Nephron (organoid): ENCODE measurements around the gene STOX2.

Source experiments
- H3K27ac Mint-ChIP-seq, 3 experiments: 2 replicates each; pipeline ENCODE4 v1.8.0; 2020; ENCODE audit warnings: mixed read lengths in 3 of 3, mild to moderate bottlenecking in 2 of 3, moderate library complexity in 1 of 3
- H3K27me3 Mint-ChIP-seq: 2 replicates; pipeline ENCODE4 v1.8.0; 2021; ENCODE audit warnings: low read depth, mild to moderate bottlenecking, moderate library complexity, mixed read lengths
- H3K36me3 Mint-ChIP-seq: 2 replicates; pipeline ENCODE4 v1.8.0; 2020; ENCODE audit warnings: low read depth, mixed read lengths
- H3K4me1 Mint-ChIP-seq: 2 replicates; pipeline ENCODE4 v1.8.0; 2020; ENCODE audit warnings: mixed read lengths
- H3K4me3 Mint-ChIP-seq, 3 experiments: 2 replicates each; pipeline ENCODE4 v1.8.0; 2020; ENCODE audit warnings: mild to moderate bottlenecking in 3 of 3, mixed read lengths in 3 of 3, moderate library complexity in 2 of 3
- H3K9me3 Mint-ChIP-seq: 2 replicates; pipeline ENCODE4 v1.8.0; 2020; ENCODE audit warnings: mixed read lengths
- TF ChIP-seq, protein P1 (sequence below), 3 experiments: fragments of 200-600 bp; sonication (generic); IDR thresholded peaks; one replicate each; pipeline ENCODE4 v1.5.0; 2021; ENCODE audit warnings: antibody characterized with exemption in 3 of 3; ENCODE audit not compliant: unreplicated experiment in 3 of 3

The STOX2 gene

DNA sequence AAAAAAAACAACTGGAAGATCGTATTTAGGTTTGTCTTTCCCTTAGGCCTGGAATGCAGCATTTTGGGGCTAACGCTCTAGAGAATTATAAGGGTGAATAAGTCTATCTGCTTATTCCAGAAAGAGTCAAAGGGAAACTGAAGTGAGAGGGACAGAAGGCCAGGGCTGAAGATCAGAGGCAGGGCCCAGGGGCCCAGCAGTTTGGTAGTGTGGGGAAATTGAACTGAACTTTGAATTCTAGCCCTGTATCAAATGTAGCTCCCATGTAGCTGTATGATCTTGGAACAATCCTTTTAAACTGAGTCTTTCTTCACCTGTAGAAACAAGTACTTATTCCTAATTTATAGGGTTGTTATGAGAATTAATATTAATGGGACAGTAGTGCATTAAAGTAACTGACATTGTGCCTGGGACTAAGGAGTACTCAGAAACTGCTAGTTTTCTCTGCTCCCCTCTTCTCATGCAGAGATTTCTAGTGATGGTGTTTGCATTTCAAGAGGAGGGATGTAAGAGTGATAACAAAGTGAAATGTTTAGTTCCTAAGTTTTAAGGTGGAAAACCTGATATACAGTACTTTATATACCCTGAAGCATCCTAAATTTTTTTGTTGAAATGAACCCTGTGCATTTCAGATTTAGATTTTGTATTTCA lies 30.4 kb downstream of the STOX2 start:
- Mint-ChIP-seq H3K27ac (peak overlapping the region in 1 of 3 experiments; percentile 46), H3K4me1 (peaks cover 10% of the 10 kb centered on the region), H3K9me3 (no peaks in the 10 kb centered on the region), H3K36me3 (peaks cover 5% of the 10 kb centered on the region), H3K27me3 (no peaks in the 10 kb centered on the region), H3K4me3 (no peak overlapping the region)
- TF ChIP-seq, protein P1, sequence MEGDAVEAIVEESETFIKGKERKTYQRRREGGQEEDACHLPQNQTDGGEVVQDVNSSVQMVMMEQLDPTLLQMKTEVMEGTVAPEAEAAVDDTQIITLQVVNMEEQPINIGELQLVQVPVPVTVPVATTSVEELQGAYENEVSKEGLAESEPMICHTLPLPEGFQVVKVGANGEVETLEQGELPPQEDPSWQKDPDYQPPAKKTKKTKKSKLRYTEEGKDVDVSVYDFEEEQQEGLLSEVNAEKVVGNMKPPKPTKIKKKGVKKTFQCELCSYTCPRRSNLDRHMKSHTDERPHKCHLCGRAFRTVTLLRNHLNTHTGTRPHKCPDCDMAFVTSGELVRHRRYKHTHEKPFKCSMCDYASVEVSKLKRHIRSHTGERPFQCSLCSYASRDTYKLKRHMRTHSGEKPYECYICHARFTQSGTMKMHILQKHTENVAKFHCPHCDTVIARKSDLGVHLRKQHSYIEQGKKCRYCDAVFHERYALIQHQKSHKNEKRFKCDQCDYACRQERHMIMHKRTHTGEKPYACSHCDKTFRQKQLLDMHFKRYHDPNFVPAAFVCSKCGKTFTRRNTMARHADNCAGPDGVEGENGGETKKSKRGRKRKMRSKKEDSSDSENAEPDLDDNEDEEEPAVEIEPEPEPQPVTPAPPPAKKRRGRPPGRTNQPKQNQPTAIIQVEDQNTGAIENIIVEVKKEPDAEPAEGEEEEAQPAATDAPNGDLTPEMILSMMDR (IDR thresholded peaks at IDR 0.05; ENCODE audit: unreplicated experiment in 3 of 3): no peak

DNA sequence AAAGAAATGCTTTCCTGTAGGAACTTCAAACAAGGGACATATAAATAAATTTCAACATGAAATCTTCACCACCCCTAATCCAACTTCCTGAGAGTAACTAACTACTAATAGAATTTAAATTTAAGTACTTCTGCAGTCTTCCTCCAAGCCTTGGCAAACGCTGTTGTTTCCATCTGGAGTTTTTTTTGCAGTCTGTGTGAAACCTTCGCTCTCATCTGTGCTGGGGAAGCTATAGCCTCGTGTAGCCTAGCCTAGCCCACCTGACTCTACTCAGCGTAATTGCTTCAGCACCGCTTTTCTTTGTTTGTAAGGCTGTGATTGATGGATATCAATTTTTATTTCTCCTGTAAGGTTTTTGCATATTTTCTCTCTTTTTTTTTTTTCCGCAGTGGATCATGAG lies 30.9 kb downstream of the STOX2 start:
- TF ChIP-seq, protein P1 (IDR thresholded peaks at IDR 0.05; ENCODE audit: unreplicated experiment in 3 of 3): no peak
- H3K4me1 Mint-ChIP-seq: peaks cover 10% of the 10 kb centered on the region
- H3K36me3 Mint-ChIP-seq: peaks cover 5% of the 10 kb centered on the region
- peak overlapping the region in 2 of 3 experiments; percentile 2 to 27 for H3K27ac Mint-ChIP-seq
- H3K27me3 Mint-ChIP-seq: no peaks in the 10 kb centered on the region
- no peak overlapping the region for H3K4me3 Mint-ChIP-seq
- H3K9me3 Mint-ChIP-seq: no peaks in the 10 kb centered on the region

DNA sequence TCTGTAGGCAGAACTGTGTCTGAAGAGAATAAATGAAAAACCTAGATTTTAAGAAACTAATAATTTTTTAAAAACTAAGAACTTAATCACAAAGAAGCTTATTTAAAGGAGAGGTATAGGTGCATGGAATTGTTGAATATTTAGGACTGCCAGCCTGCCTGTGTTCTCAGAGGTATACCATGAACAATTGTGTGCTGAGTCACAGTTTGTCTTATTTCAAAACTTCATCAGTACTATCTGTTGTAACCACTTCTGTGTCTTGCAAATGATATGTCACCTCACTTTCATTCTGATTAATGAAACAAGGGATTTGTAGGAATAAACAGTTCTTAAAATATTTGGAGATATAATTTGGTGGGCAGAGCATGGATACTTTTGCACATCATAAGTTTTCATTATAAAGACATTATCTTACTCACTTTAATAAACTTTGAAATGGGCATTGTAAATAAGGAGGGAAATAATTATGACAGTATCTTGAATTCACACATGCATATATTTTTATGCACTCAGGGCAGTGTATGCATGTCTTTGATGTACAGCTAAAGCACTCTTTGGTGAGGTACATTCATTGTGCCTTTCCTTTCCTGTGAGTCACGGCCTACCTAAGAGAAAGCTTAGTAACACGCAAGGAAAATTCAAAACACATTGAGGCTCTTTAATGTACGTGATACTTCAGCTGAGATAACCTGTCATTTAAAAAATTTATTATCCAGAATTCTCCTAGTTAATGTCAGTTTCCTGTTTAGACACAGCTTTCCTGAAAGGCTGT lies 31.7 kb downstream of the STOX2 start:
- no peaks in the 10 kb centered on the region for H3K27me3 Mint-ChIP-seq
- H3K4me1 Mint-ChIP-seq: peaks cover 10% of the 10 kb centered on the region
- peak overlapping the region in 1 of 3 experiments; percentile 27 for H3K27ac Mint-ChIP-seq
- TF ChIP-seq, protein P1 (IDR thresholded peaks at IDR 0.05; ENCODE audit: unreplicated experiment in 3 of 3): no peak
- H3K36me3 Mint-ChIP-seq: peaks cover 5% of the 10 kb centered on the region
- no peaks in the 10 kb centered on the region for H3K9me3 Mint-ChIP-seq
- no peak overlapping the region for H3K4me3 Mint-ChIP-seq

DNA sequence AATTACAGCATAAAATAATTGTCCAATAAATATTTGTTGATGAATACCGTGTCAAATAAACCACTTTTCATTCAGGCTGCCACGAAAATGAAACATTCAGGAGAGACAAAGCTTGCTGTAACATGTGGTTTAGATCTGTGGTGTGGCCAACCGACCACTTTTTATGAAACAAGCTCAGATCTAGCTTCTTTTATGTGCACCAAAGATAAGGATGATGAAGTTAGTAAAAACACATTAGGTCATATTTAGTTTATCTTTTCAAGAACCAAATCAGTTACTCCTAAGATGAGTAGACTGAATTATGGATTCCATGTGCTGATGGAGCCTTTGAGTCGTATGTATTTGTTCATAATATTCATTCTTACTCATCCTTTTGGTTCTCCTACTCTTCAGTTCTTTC lies 35.8 kb downstream of the STOX2 start:
- H3K36me3 Mint-ChIP-seq: peaks cover 5% of the 10 kb centered on the region
- TF ChIP-seq, protein P1 (IDR thresholded peaks at IDR 0.05; ENCODE audit: unreplicated experiment in 3 of 3): no peak
- H3K27me3 Mint-ChIP-seq: no peaks in the 10 kb centered on the region
- peaks cover 6% of the 10 kb centered on the region for H3K4me1 Mint-ChIP-seq
- no peak overlapping the region for H3K4me3 Mint-ChIP-seq
- no peak overlapping the region for H3K27ac Mint-ChIP-seq
- no peaks in the 10 kb centered on the region for H3K9me3 Mint-ChIP-seq

DNA sequence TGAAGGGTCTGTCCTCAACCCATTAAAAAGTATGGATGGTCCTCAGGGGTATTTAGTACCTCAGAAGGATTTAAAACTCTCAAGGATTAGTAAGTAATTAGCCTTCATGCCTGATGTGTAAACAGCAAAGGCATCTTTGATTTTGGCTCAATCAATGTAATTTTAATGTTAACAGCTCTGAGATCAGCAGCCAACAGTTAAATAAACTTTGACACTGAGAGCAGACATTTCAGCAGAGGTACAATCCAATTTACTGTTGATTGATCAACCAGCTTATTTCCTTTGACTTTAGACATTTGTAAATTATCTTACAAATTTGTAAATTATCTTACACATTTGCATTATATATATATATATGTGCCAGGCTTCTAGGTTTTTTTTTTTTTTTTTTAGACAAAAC lies 36.9 kb downstream of the STOX2 start:
- no peak overlapping the region for H3K27ac Mint-ChIP-seq

More for the DNA sequence above, 36.9 kb downstream of the STOX2 start:
- Mint-ChIP-seq H3K9me3 (no peaks in the 10 kb centered on the region), H3K4me1 (no peaks in the 10 kb centered on the region), H3K36me3 (peaks cover 5% of the 10 kb centered on the region), H3K27me3 (no peaks in the 10 kb centered on the region), H3K4me3 (no peak overlapping the region)
- TF ChIP-seq, protein P1 (IDR thresholded peaks at IDR 0.05; ENCODE audit: unreplicated experiment in 3 of 3): no peak
